ENCODE measurements around the gene C9orf43.
"Not testable (repeated sequence)": the region's sequence is repeated elsewhere in the genome, so short reads cannot be mapped to it uniquely, and the experiment has no call there.

The C9orf43 gene

DNA sequence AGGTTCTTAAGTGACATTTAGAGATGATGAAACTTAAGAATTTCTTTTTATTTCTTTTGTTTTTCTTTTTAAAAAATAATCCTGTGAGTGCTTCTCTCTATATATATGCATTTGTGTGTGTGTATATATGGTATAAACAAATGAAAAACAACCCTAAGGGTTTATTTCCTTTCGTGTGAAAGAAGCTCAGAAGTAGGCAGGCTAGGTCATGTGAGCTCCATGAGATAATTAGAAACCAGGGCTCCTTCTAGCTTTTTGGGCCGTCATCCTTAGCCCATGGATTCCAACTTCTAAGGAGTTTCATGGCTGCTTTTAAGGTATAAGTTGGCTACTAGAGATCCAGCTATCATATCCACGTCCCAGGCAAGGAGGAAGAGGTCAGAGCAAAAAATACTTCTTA lies 11.2 kb downstream of the C9orf43 start:
- DNase-seq: no peak

DNA sequence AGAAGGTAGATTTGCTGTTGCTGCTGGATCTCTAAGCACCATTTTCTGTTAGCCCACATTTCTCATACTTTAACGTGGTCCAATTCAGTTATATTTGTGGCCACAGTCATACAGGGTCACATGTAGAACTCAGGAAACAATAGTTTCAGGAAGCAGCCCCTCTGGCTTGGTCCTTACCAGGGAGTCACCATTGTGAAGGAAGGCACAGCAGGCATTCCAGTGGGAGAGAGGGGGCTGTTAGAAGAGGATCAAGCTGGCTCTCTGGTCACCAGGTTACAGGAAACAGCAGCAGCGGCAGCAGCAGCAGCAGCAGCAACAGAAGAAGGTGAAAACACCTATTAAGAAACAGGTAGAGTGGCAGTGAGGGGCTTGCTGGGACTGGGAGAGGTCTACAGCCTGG lies 14.5 kb downstream of the C9orf43 start:
- no peak for DNase-seq

- no peak for DNase-seq
These were observed 16.2 kb downstream of the C9orf43 start for GRCh38 chr9:113426701-113427100.

- no peak for DNase-seq
These were observed 17.1 kb downstream of the C9orf43 start for GRCh38 chr9:113427629-113428028.

DNA sequence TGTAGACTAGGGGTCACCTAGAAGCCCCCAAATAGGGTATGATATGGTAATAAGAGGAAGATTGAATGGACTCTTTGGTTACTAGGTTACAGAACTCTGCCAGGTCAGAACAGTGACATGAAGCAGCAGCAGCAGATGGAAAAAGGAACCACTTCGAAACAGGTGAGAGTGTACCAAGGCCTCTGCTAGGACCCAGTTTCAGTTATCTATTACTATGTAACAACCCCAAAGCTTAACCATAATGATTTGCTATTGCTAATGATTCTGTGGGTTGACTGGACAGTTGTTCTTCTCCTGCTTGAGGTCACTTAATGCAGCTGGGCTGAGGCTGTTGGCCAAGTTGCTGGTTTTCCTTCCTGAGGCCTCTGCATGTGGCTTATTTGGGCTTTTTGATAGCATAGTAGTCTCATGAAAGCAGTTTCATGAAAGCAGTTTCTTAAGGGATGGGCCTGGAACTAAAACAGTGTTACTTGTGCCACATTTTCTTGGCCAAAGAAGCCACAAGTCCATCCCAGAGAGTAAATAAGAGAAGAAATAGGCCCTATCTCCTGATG lies 17.6 kb downstream of the C9orf43 start:
- no peak for DNase-seq

- no peak for DNase-seq
These were observed 20.6 kb downstream of the C9orf43 start for GRCh38 chr9:113431191-113431590.

DNA sequence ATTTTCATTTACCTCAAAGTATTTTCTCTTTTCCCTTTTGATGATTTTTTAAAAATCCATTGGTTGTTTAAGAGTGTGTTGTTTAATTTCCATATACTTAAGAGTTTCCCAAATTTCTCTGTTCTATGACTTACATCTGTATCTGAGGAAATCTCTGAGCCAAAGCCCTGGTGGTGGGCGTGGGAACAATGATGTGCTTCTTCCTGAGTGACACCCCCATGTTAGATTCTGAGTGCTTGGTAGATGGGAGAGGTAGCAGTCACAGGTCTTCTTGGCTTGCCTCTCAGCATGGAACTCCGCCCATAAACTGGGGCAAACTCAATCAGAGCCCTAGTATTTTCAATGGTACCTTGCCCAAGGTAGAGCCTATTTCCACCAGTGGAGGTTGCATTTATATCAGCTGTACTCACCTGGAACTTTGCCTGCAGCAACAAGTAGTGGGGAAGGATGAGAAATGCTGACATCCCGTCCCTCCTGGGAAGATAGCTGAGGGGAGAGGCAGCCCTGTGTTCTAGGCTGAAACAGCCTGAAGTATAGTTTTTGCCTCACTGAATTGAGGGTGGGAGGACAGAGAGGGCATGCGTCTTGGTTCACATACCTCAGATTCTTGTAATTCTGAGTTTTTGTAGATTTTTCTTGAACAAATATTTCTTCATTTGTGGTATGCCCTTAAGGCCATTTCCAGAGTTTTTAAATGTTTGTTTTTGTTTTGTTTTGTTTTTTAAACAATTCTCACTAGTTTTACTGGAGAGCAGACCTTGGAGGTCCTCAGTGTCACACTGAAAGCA lies 26.4 kb downstream of the C9orf43 start:
- DNase-seq: no peak

DNA sequence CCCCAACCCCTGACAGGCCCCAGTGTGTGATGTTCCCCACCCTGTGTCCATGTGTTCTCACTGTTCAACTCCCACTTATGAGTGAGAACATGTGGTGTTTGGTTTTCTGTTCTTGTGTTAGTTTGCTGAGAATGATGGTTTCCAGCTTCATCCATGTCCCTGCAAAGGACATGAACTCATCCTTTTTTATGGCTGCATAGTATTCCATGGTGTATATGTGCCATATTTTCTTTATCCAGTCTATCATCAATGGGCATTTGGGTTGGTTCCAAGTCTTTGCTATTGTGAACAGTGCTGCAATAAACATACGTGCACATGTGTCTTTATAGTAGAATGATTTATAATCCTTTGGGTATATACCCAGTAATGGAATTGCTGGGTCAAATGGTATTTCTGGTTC lies 27.2 kb downstream of the C9orf43 start:
- not testable (repeated sequence) for DNase-seq

- no peak for DNase-seq
These were observed 34.2 kb downstream of the C9orf43 start for GRCh38 chr9:113444736-113445135.

GRCh38 chr9:113446323-113446740 lies 35.8 kb downstream of the C9orf43 start:
- no peak for DNase-seq

- no peak for DNase-seq
These were observed 38.8 kb downstream of the C9orf43 start for GRCh38 chr9:113449376-113449775.

DNA sequence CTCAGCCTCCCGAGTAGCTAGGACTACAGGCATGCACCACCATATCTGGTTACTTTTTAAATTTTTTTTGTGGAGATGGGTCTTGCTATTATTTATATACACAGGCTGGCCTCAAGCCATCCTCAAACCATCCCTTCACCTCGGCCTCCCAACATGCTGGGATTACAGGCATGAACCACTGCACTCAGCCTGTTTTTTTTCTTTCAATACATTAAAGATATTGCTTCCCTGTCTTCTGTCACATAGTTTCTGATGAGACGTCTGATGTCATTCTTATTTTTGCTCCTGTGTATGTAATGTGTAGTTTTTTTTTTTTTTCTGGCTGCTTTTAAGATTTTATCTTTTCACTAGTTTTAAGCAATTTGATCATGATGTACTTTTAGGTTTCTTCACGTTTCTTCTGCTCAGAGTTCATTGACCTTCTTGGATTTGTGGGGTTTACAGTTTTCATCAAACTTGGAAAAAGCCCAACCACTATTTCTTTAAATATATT lies 41.6 kb downstream of the C9orf43 start:
- no peak for DNase-seq

GRCh38 chr9:113454914-113455761 lies 44.6 kb downstream of the C9orf43 start:
- no peak for DNase-seq

GRCh38 chr9:113456235-113456634 lies 45.7 kb downstream of the C9orf43 start:
- DNase-seq: no peak

GRCh38 chr9:113461285-113461684 lies 50.7 kb downstream of the C9orf43 start:
- no peak for DNase-seq

DNA sequence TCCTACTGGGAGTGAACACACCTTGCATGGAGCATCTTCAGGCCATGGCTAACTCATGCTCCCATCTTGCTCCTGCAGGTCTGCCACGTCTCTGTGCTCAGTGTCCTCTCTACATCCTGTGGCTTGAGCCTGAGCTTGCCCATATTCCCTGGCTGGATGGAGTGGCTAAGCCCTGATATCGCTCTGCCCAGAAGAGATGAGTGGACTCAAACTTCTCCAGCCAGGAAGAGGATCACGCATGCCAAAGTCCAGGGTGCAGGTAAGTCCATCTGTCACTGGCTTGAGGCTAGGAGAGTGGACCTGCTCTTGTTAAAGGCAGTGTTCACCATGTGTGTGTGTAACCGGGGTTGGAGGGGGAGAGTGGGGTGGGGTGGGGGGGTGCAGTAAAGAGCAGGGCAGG lies 51.4 kb downstream of the C9orf43 start:
- no peak for DNase-seq

- no peak for DNase-seq
These were observed 52.3 kb downstream of the C9orf43 start for GRCh38 chr9:113462781-113463286.

GRCh38 chr9:113463418-113464285 lies 53.1 kb downstream of the C9orf43 start, which contains the start of gene RGS3:
TSS of gene RGS3 (plus strand) at chr9:113463727. CDS start at chr9:113463803, 76 bp downstream.
- peak; percentile 44 for DNase-seq

GRCh38 chr9:113464286-113464660 lies 53.7 kb downstream of the C9orf43 start:
- no peak for DNase-seq

DNA sequence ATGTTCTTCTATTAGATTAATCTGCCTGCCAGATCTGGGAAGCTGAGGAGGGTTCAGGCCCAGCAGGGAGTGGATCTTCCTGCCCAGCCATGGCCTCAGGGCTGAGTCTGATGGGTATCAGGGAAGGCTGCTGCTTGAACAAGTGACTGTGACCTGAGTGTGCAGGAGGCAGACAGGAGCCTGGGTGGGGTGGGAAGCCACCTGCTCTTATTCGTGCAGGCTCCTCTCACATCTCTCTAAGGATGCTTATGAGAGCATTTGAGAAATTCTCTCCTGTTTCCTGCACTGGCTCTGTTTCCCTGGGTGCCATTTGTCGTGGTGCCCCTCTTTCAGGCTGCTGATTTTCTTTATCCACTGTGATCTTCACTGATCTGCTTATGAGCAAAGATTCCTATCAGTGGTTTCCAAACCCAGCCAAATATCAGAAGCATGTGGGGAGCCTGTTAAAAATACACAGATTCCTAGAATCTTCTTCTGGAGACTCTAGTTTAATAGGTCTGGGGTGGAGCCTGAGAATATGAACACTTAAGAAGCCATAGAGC lies 55.1 kb downstream of the C9orf43 start:
- DNase-seq: no peak

DNA sequence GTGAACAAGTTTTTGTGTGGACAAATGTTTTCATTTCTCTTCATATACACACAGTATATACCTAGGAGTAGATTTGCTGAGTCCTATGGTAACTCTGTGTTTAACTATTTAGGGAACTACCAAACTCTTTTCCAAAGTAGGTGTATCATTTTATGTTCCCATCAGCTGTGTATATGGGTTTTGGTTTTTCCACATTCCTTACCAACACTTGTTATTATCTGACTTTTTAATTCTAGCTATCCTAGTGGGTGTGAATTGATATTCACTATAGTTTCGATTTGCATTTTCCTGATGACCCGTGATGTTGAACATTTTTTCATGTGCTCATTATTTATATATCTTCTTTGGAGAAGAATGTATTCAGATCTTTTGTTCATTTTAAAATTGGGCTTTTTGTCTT lies 56.6 kb downstream of the C9orf43 start:
- no peak for DNase-seq
